ENCODE data around the gene RNF125.
"Not testable (repeated sequence)": the region's sequence is repeated elsewhere in the genome, so short reads cannot be mapped to it uniquely, and the experiment has no call there.

Gene RNF125

GRCh38 chr18:32025744-32026143, 7.1 kb downstream of the RNF125 start:
- DNase-seq (ENCODE audit: low spot score): no peak

- no peak for DNase-seq (ENCODE audit: low spot score)
Observed at GRCh38 chr18:32026491-32027086, 8.0 kb downstream of the RNF125 start.

- DNase-seq (ENCODE audit: low spot score): no peak
Observed at GRCh38 chr18:32029558-32029957, 10.9 kb downstream of the RNF125 start.

GRCh38 chr18:32032609-32033008, 14.0 kb downstream of the RNF125 start:
- no peak for DNase-seq (ENCODE audit: low spot score)

- DNase-seq (ENCODE audit: low spot score): peak; percentile 33
Observed at GRCh38 chr18:32036506-32037180, 18.0 kb downstream of the RNF125 start.

GRCh38 chr18:32037616-32038015, 19.0 kb downstream of the RNF125 start:
- no peak for DNase-seq (ENCODE audit: low spot score)

GRCh38 chr18:32040936-32041335, 22.3 kb downstream of the RNF125 start:
- DNase-seq (ENCODE audit: low spot score): peak; percentile 67

- DNase-seq (ENCODE audit: low spot score): no peak
Observed at GRCh38 chr18:32042337-32042736, 23.7 kb downstream of the RNF125 start.

- no peak for DNase-seq (ENCODE audit: low spot score)
Observed at GRCh38 chr18:32048507-32049091, 30.0 kb downstream of the RNF125 start.

- peak; percentile 44 for DNase-seq (ENCODE audit: low spot score)
Observed at GRCh38 chr18:32049393-32050171, 31.0 kb downstream of the RNF125 start.

GRCh38 chr18:32056613-32057358, 38.2 kb downstream of the RNF125 start:
- no peak for DNase-seq (ENCODE audit: low spot score)

- no peak for DNase-seq (ENCODE audit: low spot score)
Observed at GRCh38 chr18:32057624-32058165, 39.1 kb downstream of the RNF125 start.

- DNase-seq (ENCODE audit: low spot score): no peak
Observed at GRCh38 chr18:32060026-32060425, 41.4 kb downstream of the RNF125 start.

GRCh38 chr18:32067375-32068167, 48.9 kb downstream of the RNF125 start:
- no peak for DNase-seq (ENCODE audit: low spot score)

GRCh38 chr18:32072321-32072720, 53.7 kb downstream of the RNF125 start:
- no peak for DNase-seq (ENCODE audit: low spot score)

- peak; percentile 47 for DNase-seq (ENCODE audit: low spot score)
Observed at GRCh38 chr18:32074206-32074605, 55.6 kb downstream of the RNF125 start.

- DNase-seq (ENCODE audit: low spot score): no peak
Observed at GRCh38 chr18:32078845-32079244, 60.2 kb downstream of the RNF125 start.

GRCh38 chr18:32081881-32082280, 63.3 kb downstream of the RNF125 start:
- no peak for DNase-seq (ENCODE audit: low spot score)

GRCh38 chr18:32083781-32084180, 65.2 kb downstream of the RNF125 start:
- DNase-seq (ENCODE audit: low spot score): no peak

GRCh38 chr18:32086881-32087280, 68.3 kb downstream of the RNF125 start:
- no peak for DNase-seq (ENCODE audit: low spot score)

GRCh38 chr18:32090831-32091230, 72.2 kb downstream of the RNF125 start:
- DNase-seq (ENCODE audit: low spot score): not testable (repeated sequence)
